ENCODE measurements around the gene PARVB.

- TF ChIP-seq CTCF (IDR thresholded peaks at IDR 0.05) (no peak), POLR2A (IDR thresholded peaks at IDR 0.05) (no peak)
These were observed 74.1 kb downstream of the PARVB start for GRCh38 chr22:44098021-44098739.

Measured in body of pancreas (tissue), 4 donors.